Naive thymus-derived CD4-positive, alpha-beta T cell (primary cell): ENCODE results near the gene CNGA1. TPM values are rescaled to one million over a fixed set of nuclear protein-coding genes. Genes with fewer than 3 reads are reported as not detected.

Experiments
- ATAC-seq: fragments of 150-1000 bp; cut with Tn5 transposase; 2 replicates; pipeline ENCODE4 v1.10.0; 2021; ENCODE audit warnings: mild to moderate bottlenecking, moderate library complexity
- CTCF ChIA-PET: fragments of 350-600 bp; sonication (Branson Sonifier 250); formaldehyde crosslinking; loops from one replicate; lab custom pipeline; 2021; ENCODE audit warnings: antibody characterized with exemption; lab: Charles Lee
- POLR2A ChIA-PET: fragments of 350-600 bp; sonication (Branson Sonifier 250); formaldehyde crosslinking; loops from one replicate; lab custom pipeline; 2021; ENCODE audit warnings: antibody characterized with exemption, inconsistent platforms; lab: Charles Lee
- DNase-seq, 9 donors: peaks; one replicate each; pipeline versions ENCODE4 v3.0.0 to v3.0.0-alpha.2; 2020 to 2022; ENCODE audit warnings: mixed read lengths in 1 of 9
- H3K27ac ChIP-seq: one replicate; pipeline ENCODE4 v1.7.0; 2013; ENCODE audit warnings: mild to moderate bottlenecking, low read depth, low read length, moderate library complexity
- H3K27me3 ChIP-seq, 2 donors: one replicate each; pipeline ENCODE4 v1.7.0; 2013; ENCODE audit warnings: low read length in 2 of 2, mild to moderate bottlenecking in 2 of 2, moderate library complexity in 2 of 2; ENCODE audit not compliant: control insufficient read depth in 2 of 2, insufficient read depth in 2 of 2
- H3K36me3 ChIP-seq, 3 experiments: 1 replicate in 2 of 3; 2 replicates in 1 of 3; pipeline ENCODE4 v1.7.0; 2013; ENCODE audit warnings: low read length in 3 of 3, mild to moderate bottlenecking in 3 of 3, moderate library complexity in 1 of 3; ENCODE audit not compliant: insufficient read depth in 3 of 3, control insufficient read depth in 2 of 3
- H3K4me1 ChIP-seq, 2 donors: one replicate each; pipeline ENCODE4 v1.7.0; 2013; ENCODE audit warnings: low read length in 2 of 2, mild to moderate bottlenecking in 2 of 2, moderate library complexity in 1 of 2; ENCODE audit not compliant: control insufficient read depth in 2 of 2, insufficient read depth in 2 of 2
- H3K4me3 ChIP-seq: 2 replicates; pipeline ENCODE4 v1.7.0; 2013; ENCODE audit warnings: mild to moderate bottlenecking, low read length
- H3K9me3 ChIP-seq, 3 experiments: 1 replicate in 2 of 3; 2 replicates in 1 of 3; pipeline ENCODE4 v1.7.0; 2013; ENCODE audit warnings: low read length in 3 of 3; ENCODE audit not compliant: control insufficient read depth in 2 of 3
- H3K27ac Mint-ChIP-seq, 9 donors: one replicate each; pipeline ENCODE4 v1.8.0; 2020 to 2022; ENCODE audit warnings: mixed read lengths in 9 of 9, mild to moderate bottlenecking in 8 of 9, moderate library complexity in 5 of 9, inconsistent platforms in 2 of 9
- H3K27me3 Mint-ChIP-seq, 5 donors: one replicate each; pipeline ENCODE4 v1.8.0; 2021 to 2022; ENCODE audit warnings: mixed read lengths in 5 of 5, mild to moderate bottlenecking in 1 of 5
- H3K36me3 Mint-ChIP-seq, 5 donors: one replicate each; pipeline ENCODE4 v1.8.0; 2020 to 2022; ENCODE audit warnings: mixed read lengths in 5 of 5, mild to moderate bottlenecking in 3 of 5, inconsistent platforms in 1 of 5
- H3K4me1 Mint-ChIP-seq, 7 donors: one replicate each; pipeline ENCODE4 v1.8.0; 2020 to 2022; ENCODE audit warnings: mixed read lengths in 7 of 7, mild to moderate bottlenecking in 3 of 7, inconsistent platforms in 1 of 7
- H3K4me3 Mint-ChIP-seq, 10 donors: one replicate each; pipeline ENCODE4 v1.8.0; 2020 to 2022; ENCODE audit warnings: mild to moderate bottlenecking in 10 of 10, mixed read lengths in 10 of 10, moderate library complexity in 6 of 10, inconsistent platforms in 2 of 10
- H3K9me3 Mint-ChIP-seq, 11 donors: one replicate each; pipeline ENCODE4 v1.8.0; 2020 to 2022; ENCODE audit warnings: mixed read lengths in 11 of 11, mild to moderate bottlenecking in 4 of 11, inconsistent platforms in 1 of 11, moderate library complexity in 1 of 11
- intact Hi-C, 2 donors: fragments of 100-400 bp; cut with micrococcal nuclease; formaldehyde crosslinking; loops; one replicate each; pipeline ENCODE4 v1.15.1; 2023
- polyA plus RNA-seq, 2 donors: library from polyadenylated mRNA; unstranded; fragments of 300-500 nt; fragmentation: Illumina TruSeq; gene quantifications; one replicate each; pipeline ENCODE4 v1.2.3, GENCODE V29; 2021
- total RNA-seq, 6 experiments: library from RNA in 5 of 6; stranded (reverse) in 5 of 6; gene quantifications; 1 replicate in 5 of 6; 2 replicates in 1 of 6; pipeline ENCODE4 v1.2.3 and lab custom pipeline; 2021 to 2026

The CNGA1 gene
- total and polyA plus RNA-seq, 7 experiments from 2014 or later = 0.49 TPM; not detected in 6

DNA sequence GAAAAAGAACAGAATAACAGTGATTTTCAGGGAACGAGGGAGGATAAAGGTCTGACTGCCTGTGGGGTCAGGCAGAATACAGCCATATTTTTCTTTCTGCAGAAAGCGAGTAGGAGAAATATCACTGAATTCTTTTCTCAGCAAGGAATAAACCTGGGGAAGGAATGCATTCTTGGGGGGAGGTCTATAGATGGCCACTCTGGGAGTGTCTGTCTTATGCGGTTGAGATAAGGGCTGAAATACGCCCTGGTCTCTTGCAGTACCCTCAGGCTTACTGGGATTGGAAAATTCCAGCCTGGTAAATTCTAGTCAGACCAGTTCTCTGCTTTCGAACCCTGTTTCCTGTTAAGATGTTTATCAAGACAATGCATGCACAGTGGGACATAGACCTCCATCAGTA is 26.3 kb downstream of the CNGA1 start:
- H3K4me1 ChIP-seq = peaks cover 0 to 6% of the 10 kb centered on the region in 2 donors
- H3K4me3 Mint-ChIP-seq = no peak overlapping the region
- no peaks in the 10 kb centered on the region for H3K36me3 ChIP-seq
- DNase-seq = no peak
- H3K4me1 Mint-ChIP-seq = peaks cover 4 to 23% (median 19%) of the 10 kb centered on the region in 7 donors
- ChIA-PET POLR2A (no interaction called here), CTCF (no interaction called here)
- peaks cover 0 to 25% (median 15%) of the 10 kb centered on the region in 5 donors for H3K27me3 Mint-ChIP-seq
- intact Hi-C loops = no loop called here
- peaks cover 0 to 19% (median 3%) of the 10 kb centered on the region in 5 donors for H3K36me3 Mint-ChIP-seq
- no peak overlapping the region for H3K4me3 ChIP-seq
- ATAC-seq = no peak
- peaks cover 4 to 45% (median 23%) of the 10 kb centered on the region in 11 donors for H3K9me3 Mint-ChIP-seq
- H3K27ac ChIP-seq = no peak overlapping the region
- H3K9me3 ChIP-seq = peaks cover 0 to 5% (median 0%) of the 10 kb centered on the region in 3 experiments
- no peaks in the 10 kb centered on the region for H3K27me3 ChIP-seq
- H3K27ac Mint-ChIP-seq = no peak overlapping the region

DNA sequence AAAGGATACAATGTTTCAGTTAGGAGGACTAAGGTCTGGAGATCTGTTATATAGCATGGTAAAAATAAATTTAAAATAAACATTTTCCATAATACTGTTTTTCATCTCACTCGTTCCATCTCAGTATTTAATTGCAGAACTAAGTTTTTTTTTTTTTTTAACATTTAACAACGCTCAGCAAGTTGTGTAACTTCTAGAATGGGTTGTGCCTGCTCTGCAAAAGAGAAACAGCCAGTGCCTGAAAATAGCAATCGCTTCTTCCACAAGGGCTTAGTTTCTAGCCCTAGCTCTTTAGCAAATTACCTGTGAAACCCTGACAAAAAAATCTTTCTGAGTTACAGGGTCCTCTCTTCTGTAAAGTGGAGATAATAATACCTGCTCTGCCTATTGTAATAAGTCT is 41.9 kb downstream of the CNGA1 start:
- Mint-ChIP-seq H3K27ac (no peak overlapping the region), H3K27me3 (peaks cover 0 to 10% (median 0%) of the 10 kb centered on the region in 5 donors), H3K36me3 (peaks cover 0 to 5% (median 0%) of the 10 kb centered on the region in 5 donors), H3K4me3 (no peak overlapping the region), H3K4me1 (no peaks in the 10 kb centered on the region), H3K9me3 (peaks cover 0 to 2% (median 0%) of the 10 kb centered on the region in 11 donors)
- Histone ChIP-seq H3K4me3 (no peak overlapping the region), H3K9me3 (no peaks in the 10 kb centered on the region), H3K27ac (no peak overlapping the region), H3K36me3 (no peaks in the 10 kb centered on the region), H3K27me3 (no peaks in the 10 kb centered on the region), H3K4me1 (no peaks in the 10 kb centered on the region)
- ATAC-seq (no peak), DNase-seq (no peak)
- CTCF ChIA-PET = no interaction called here
- POLR2A ChIA-PET = no interaction called here
- intact Hi-C loops = no loop called here

DNA sequence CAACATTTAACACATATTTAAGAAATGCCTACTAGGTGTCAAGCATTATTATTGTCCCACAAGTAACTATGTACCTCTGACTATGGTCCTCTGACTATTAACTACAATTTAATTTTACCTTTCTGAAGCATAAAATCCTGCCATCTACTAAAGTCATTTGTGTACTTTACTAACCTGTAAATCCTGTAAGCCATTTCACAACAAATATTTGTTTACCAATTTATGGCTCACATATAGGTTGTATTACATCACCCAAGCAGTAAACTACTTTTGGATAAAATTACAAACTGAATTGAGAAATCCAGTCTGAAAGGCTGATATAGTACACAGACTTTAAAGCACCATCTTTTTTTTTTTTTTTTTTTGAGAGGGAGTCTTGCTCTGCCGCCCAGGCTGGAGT is 43.8 kb downstream of the CNGA1 start:
- intact Hi-C loops = no loop called here
- H3K9me3 Mint-ChIP-seq = peaks cover 0 to 2% (median 0%) of the 10 kb centered on the region in 11 donors
- H3K27ac ChIP-seq = no peak overlapping the region
- ChIA-PET POLR2A (no interaction called here), CTCF (no interaction called here)
- DNase-seq (no peak), ATAC-seq (no peak)
- H3K4me3 ChIP-seq = no peak overlapping the region
- no peaks in the 10 kb centered on the region for H3K4me1 ChIP-seq
- H3K36me3 ChIP-seq = no peaks in the 10 kb centered on the region
- H3K27me3 ChIP-seq = no peaks in the 10 kb centered on the region
- peaks cover 0 to 5% (median 0%) of the 10 kb centered on the region in 5 donors for H3K36me3 Mint-ChIP-seq
- no peak overlapping the region for H3K4me3 Mint-ChIP-seq
- peaks cover 0 to 17% (median 5%) of the 10 kb centered on the region in 5 donors for H3K27me3 Mint-ChIP-seq
- H3K9me3 ChIP-seq = no peaks in the 10 kb centered on the region
- no peaks in the 10 kb centered on the region for H3K4me1 Mint-ChIP-seq
- no peak overlapping the region for H3K27ac Mint-ChIP-seq

DNA sequence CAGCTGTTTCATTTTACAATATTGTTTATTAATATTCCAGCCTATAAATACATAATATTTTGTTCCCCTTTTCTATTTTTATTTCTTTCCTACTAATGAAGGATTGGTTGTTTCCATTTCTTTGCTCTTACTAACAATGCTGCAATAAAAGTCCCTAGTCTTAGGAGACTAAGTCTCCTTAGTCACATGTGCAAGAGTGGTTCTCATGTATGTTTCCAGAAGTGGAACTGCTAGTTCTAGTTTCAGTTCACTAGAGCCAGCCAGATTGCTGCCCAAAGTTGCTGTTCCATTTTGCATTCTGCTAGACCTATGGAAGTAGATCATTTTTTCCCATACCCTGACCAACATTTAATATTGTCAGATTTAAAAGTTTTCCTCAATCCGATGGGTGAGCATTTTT is 44.3 kb downstream of the CNGA1 start:
- no peak overlapping the region for H3K27ac Mint-ChIP-seq
- ATAC-seq (no peak), DNase-seq (no peak)
- Histone ChIP-seq H3K36me3 (no peaks in the 10 kb centered on the region), H3K27me3 (no peaks in the 10 kb centered on the region), H3K9me3 (no peaks in the 10 kb centered on the region), H3K27ac (no peak overlapping the region), H3K4me1 (no peaks in the 10 kb centered on the region), H3K4me3 (no peak overlapping the region)
- peaks cover 0 to 17% (median 5%) of the 10 kb centered on the region in 5 donors for H3K27me3 Mint-ChIP-seq
- peaks cover 0 to 2% (median 0%) of the 10 kb centered on the region in 11 donors for H3K9me3 Mint-ChIP-seq
- intact Hi-C loops = no loop called here
- ChIA-PET CTCF (no interaction called here), POLR2A (no interaction called here)
- peaks cover 0 to 5% (median 0%) of the 10 kb centered on the region in 5 donors for H3K36me3 Mint-ChIP-seq
- no peak overlapping the region for H3K4me3 Mint-ChIP-seq
- no peaks in the 10 kb centered on the region for H3K4me1 Mint-ChIP-seq

DNA sequence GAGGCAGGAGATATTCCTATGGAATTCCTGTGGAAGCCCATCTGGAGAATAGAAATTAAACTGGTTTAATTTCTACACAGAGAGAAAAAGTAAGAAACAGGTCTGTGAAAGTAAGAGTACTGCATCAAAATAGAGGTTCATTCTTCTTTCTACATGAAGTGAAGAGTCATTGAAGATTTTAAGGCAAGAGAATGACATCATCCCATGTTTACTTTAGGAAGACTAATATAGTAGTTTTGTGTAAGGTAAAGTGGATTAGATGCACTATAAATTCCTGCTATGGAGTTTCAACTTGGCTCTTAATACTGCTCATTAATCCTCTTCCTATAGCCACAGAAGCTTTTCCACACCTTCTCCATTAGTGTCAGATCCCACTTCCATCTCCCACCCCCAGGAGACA is 47.6 kb downstream of the CNGA1 start:
- intact Hi-C loops = no loop called here
- no peak overlapping the region for H3K27ac ChIP-seq
- H3K4me1 ChIP-seq = no peaks in the 10 kb centered on the region
- ATAC-seq = no peak
- H3K9me3 ChIP-seq = no peaks in the 10 kb centered on the region
- Mint-ChIP-seq H3K9me3 (peaks cover 0 to 2% (median 0%) of the 10 kb centered on the region in 11 donors), H3K4me1 (no peaks in the 10 kb centered on the region), H3K4me3 (no peak overlapping the region), H3K36me3 (peaks cover 0 to 5% (median 0%) of the 10 kb centered on the region in 5 donors), H3K27ac (no peak overlapping the region), H3K27me3 (peaks cover 0 to 17% (median 5%) of the 10 kb centered on the region in 5 donors)
- CTCF ChIA-PET = no interaction called here
- no peak overlapping the region for H3K4me3 ChIP-seq
- DNase-seq = no peak
- POLR2A ChIA-PET = no interaction called here
- H3K27me3 ChIP-seq = no peaks in the 10 kb centered on the region
- no peaks in the 10 kb centered on the region for H3K36me3 ChIP-seq

DNA sequence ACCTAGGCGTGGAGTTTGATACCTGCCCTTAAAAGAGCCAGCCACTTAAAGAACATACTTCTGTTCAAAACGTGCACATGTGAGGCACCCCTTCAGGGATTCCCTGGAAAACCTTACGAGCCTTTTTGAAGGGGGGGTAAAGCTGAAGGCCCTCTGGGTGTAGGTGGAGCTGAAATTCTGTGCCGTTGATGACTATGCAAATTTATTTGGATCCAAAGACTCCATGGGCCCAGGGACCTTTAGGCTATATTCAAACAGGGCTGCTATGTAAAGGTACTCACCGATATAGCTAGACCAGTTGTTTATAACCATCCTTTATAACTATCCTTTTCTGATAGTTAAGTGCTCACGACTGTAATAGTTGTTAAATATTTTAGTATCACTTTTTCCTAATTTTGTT is 61.8 kb downstream of the CNGA1 start:
- no peak overlapping the region for H3K4me3 ChIP-seq
- H3K4me1 Mint-ChIP-seq = no peaks in the 10 kb centered on the region
- peaks cover 0 to 3% (median 0%) of the 10 kb centered on the region in 5 donors for H3K27me3 Mint-ChIP-seq
- DNase-seq = no peak
- H3K27ac ChIP-seq = no peak overlapping the region
- ATAC-seq = no peak
- peaks cover 0 to 3% (median 0%) of the 10 kb centered on the region in 5 donors for H3K36me3 Mint-ChIP-seq
- CTCF ChIA-PET = no interaction called here
- H3K9me3 ChIP-seq = no peaks in the 10 kb centered on the region
- no peak overlapping the region for H3K27ac Mint-ChIP-seq
- H3K27me3 ChIP-seq = no peaks in the 10 kb centered on the region
- intact Hi-C loops = no loop called here
- H3K4me3 Mint-ChIP-seq = no peak overlapping the region
- POLR2A ChIA-PET = no interaction called here
- no peaks in the 10 kb centered on the region for H3K4me1 ChIP-seq
- peaks cover 0 to 11% (median 0%) of the 10 kb centered on the region in 11 donors for H3K9me3 Mint-ChIP-seq
- no peaks in the 10 kb centered on the region for H3K36me3 ChIP-seq

DNA sequence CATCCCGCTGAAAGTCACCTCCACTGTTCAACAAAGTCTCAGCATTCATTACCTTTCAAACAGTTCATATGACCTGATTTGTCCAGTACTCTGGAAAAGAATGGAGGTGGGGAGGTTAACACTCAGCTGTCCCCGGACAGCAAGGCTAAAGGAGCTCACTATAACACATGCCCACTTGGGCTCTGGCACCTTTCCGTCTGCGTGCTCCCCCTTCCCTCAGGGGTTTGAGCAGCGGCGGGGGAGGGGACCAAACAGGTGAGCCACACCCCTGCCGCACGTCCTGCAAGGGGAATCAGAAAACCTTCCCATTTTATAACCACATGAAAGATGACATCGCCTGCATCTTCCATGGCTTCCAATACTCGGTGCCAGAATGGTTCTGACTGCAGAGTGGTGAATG is 62.2 kb downstream of the CNGA1 start:
- Histone ChIP-seq H3K36me3 (no peaks in the 10 kb centered on the region), H3K4me3 (no peak overlapping the region), H3K4me1 (no peaks in the 10 kb centered on the region), H3K27me3 (no peaks in the 10 kb centered on the region), H3K27ac (no peak overlapping the region), H3K9me3 (no peaks in the 10 kb centered on the region)
- Mint-ChIP-seq H3K4me3 (no peak overlapping the region), H3K4me1 (no peaks in the 10 kb centered on the region), H3K9me3 (peaks cover 0 to 11% (median 0%) of the 10 kb centered on the region in 11 donors), H3K27me3 (peaks cover 0 to 3% (median 0%) of the 10 kb centered on the region in 5 donors), H3K27ac (no peak overlapping the region), H3K36me3 (peaks cover 0 to 3% (median 0%) of the 10 kb centered on the region in 5 donors)
- intact Hi-C loops = no loop called here
- ChIA-PET CTCF (no interaction called here), POLR2A (no interaction called here)
- DNase-seq (no peak), ATAC-seq (no peak)
